Right forelimb (tissue), 1 donor: Measurements from ENCODE around the gene CASZ1.

ENCODE experiments used
- DNase-seq: peaks from one replicate; pipeline ENCODE4 v3.0.0-alpha.2; 2018

The CASZ1 gene

GRCh38 chr1:10751160-10751559 lies 45.3 kb downstream of the CASZ1 start:
- DNase-seq: no peak

- DNase-seq: no peak
Measured at GRCh38 chr1:10745886-10746455, 50.5 kb downstream of the CASZ1 start.

- DNase-seq: no peak
Measured at GRCh38 chr1:10745383-10745782, 51.1 kb downstream of the CASZ1 start.

- DNase-seq: no peak
Measured at GRCh38 chr1:10744654-10745238, 51.7 kb downstream of the CASZ1 start.

GRCh38 chr1:10744029-10744428 lies 52.4 kb downstream of the CASZ1 start:
- no peak for DNase-seq

- no peak for DNase-seq
Measured at GRCh38 chr1:10741696-10742095, 54.8 kb downstream of the CASZ1 start.

- no peak for DNase-seq
Measured at GRCh38 chr1:10740123-10740522, 56.3 kb downstream of the CASZ1 start.

GRCh38 chr1:10739589-10739988 lies 56.9 kb downstream of the CASZ1 start:
- no peak for DNase-seq

GRCh38 chr1:10738061-10739058 lies 58.1 kb downstream of the CASZ1 start:
- DNase-seq: no peak

- DNase-seq: no peak
Measured at GRCh38 chr1:10737651-10738050, 58.8 kb downstream of the CASZ1 start.

- no peak for DNase-seq
Measured at GRCh38 chr1:10736634-10737586, 59.5 kb downstream of the CASZ1 start.

GRCh38 chr1:10735563-10736305 lies 60.7 kb downstream of the CASZ1 start:
- DNase-seq: no peak

- DNase-seq: no peak
Measured at GRCh38 chr1:10734962-10735544, 61.4 kb downstream of the CASZ1 start.

- DNase-seq: no peak
Measured at GRCh38 chr1:10734375-10734774, 62.1 kb downstream of the CASZ1 start.

GRCh38 chr1:10733474-10734366 lies 62.7 kb downstream of the CASZ1 start:
- no peak for DNase-seq

GRCh38 chr1:10730985-10731384 lies 65.5 kb downstream of the CASZ1 start:
- DNase-seq: no peak

GRCh38 chr1:10728595-10729410 lies 67.6 kb downstream of the CASZ1 start:
- no peak for DNase-seq

GRCh38 chr1:10727751-10728232 lies 68.7 kb downstream of the CASZ1 start:
- no peak for DNase-seq

- no peak for DNase-seq
Measured at GRCh38 chr1:10726355-10726754, 70.1 kb downstream of the CASZ1 start.
